ENCODE results near the gene MGAT1. TPM values are rescaled to one million over a fixed set of nuclear protein-coding genes. Genes with fewer than 3 reads are reported as not detected.
"Not testable (repeated sequence)": the region's sequence is repeated elsewhere in the genome, so short reads cannot be mapped to it uniquely, and the experiment has no call there.

Gene MGAT1
- total RNA-seq, 1 experiment from 2014 or later, result 49.9 TPM

GRCh38 chr5:180784497-180785097, 18.0 kb downstream of the MGAT1 start:
- Histone ChIP-seq H3K4me1 (ENCODE audit: insufficient read depth, low read length, poor library complexity, severe bottlenecking) (no peaks in the 10 kb centered on the region), H3K27ac (ENCODE audit: low read depth, low read length, poor library complexity, severe bottlenecking) (no peak overlapping the region), H3K4me3 (ENCODE audit: low read depth, low read length, poor library complexity, severe bottlenecking) (no peak overlapping the region), H3K36me3 (ENCODE audit: insufficient read depth, low read length, poor library complexity, severe bottlenecking) (no peaks in the 10 kb centered on the region), H3K9me3 (ENCODE audit: low read depth, low read length, poor library complexity, severe bottlenecking) (no peaks in the 10 kb centered on the region), H3K27me3 (replicated peaks; ENCODE audit: insufficient read depth, low read depth, low read length, poor library complexity) (no peaks in the 10 kb centered on the region)
- intact Hi-C loops (cut with micrococcal nuclease; ENCODE audit: unreplicated experiment), result loop anchor here (10.0 kb wide), 1 partner anchor 370 kb away; no protein-coding TSS in a partner anchor
- CTCF ChIA-PET, result interaction anchor here (1.2 kb wide), 1 partner anchor 400 kb away, joined by 6 read pairs; no protein-coding TSS in a partner anchor
- TF ChIP-seq CTCF (conservative IDR thresholded peaks at IDR 0.05; ENCODE audit: low read depth, low read length) (peak; percentile 60), EZH2 (IDR thresholded peaks at IDR 0.05; ENCODE audit: borderline replicate concordance, low read depth, low read length, poor library complexity, severe bottlenecking) (no peak)
- DNase-seq (ENCODE audit: low spot score), result peak; percentile 59
- BruUV-seq (replicated peaks), result no TSS peak
- POLR2A ChIA-PET (ENCODE audit: low non-redundant PET), result no interaction called here

- no peak overlapping the region for H3K27ac ChIP-seq (ENCODE audit: low read depth, low read length, poor library complexity, severe bottlenecking)
- no peak for DNase-seq (ENCODE audit: low spot score)
- intact Hi-C loops (cut with micrococcal nuclease; ENCODE audit: unreplicated experiment), result loop anchor here (10.0 kb wide), 1 partner anchor 371 kb away; no protein-coding TSS in a partner anchor
- no peaks in the 10 kb centered on the region for H3K4me1 ChIP-seq (ENCODE audit: insufficient read depth, low read length, poor library complexity, severe bottlenecking)
- H3K27me3 ChIP-seq (replicated peaks; ENCODE audit: insufficient read depth, low read depth, low read length, poor library complexity), result no peaks in the 10 kb centered on the region
- H3K36me3 ChIP-seq (ENCODE audit: insufficient read depth, low read length, poor library complexity, severe bottlenecking), result no peaks in the 10 kb centered on the region
- CTCF ChIA-PET, result no interaction called here
- POLR2A ChIA-PET (ENCODE audit: low non-redundant PET), result no interaction called here
- H3K9me3 ChIP-seq (ENCODE audit: low read depth, low read length, poor library complexity, severe bottlenecking), result no peaks in the 10 kb centered on the region
- no peak for TF ChIP-seq CTCF (conservative IDR thresholded peaks at IDR 0.05; ENCODE audit: low read depth, low read length)
- no peak for TF ChIP-seq EZH2 (IDR thresholded peaks at IDR 0.05; ENCODE audit: borderline replicate concordance, low read depth, low read length, poor library complexity, severe bottlenecking)
- BruUV-seq (replicated peaks), result no TSS peak
- H3K4me3 ChIP-seq (ENCODE audit: low read depth, low read length, poor library complexity, severe bottlenecking), result no peak overlapping the region
Measured at GRCh38 chr5:180783340-180784052, 19.1 kb downstream of the MGAT1 start.

- CTCF ChIA-PET, result no interaction called here
- TF ChIP-seq CTCF (conservative IDR thresholded peaks at IDR 0.05; ENCODE audit: low read depth, low read length) (no peak), EZH2 (IDR thresholded peaks at IDR 0.05; ENCODE audit: borderline replicate concordance, low read depth, low read length, poor library complexity, severe bottlenecking) (no peak)
- intact Hi-C loops (cut with micrococcal nuclease; ENCODE audit: unreplicated experiment), result loop anchor here (10.0 kb wide), 1 partner anchor 372 kb away; no protein-coding TSS in a partner anchor
- H3K27me3 ChIP-seq (replicated peaks; ENCODE audit: insufficient read depth, low read depth, low read length, poor library complexity), result no peaks in the 10 kb centered on the region
- H3K36me3 ChIP-seq (ENCODE audit: insufficient read depth, low read length, poor library complexity, severe bottlenecking), result no peaks in the 10 kb centered on the region
- H3K9me3 ChIP-seq (ENCODE audit: low read depth, low read length, poor library complexity, severe bottlenecking), result no peaks in the 10 kb centered on the region
- no peak for DNase-seq (ENCODE audit: low spot score)
- POLR2A ChIA-PET (ENCODE audit: low non-redundant PET), result no interaction called here
- H3K27ac ChIP-seq (ENCODE audit: low read depth, low read length, poor library complexity, severe bottlenecking), result no peak overlapping the region
- no peaks in the 10 kb centered on the region for H3K4me1 ChIP-seq (ENCODE audit: insufficient read depth, low read length, poor library complexity, severe bottlenecking)
- no TSS peak for BruUV-seq (replicated peaks)
- no peak overlapping the region for H3K4me3 ChIP-seq (ENCODE audit: low read depth, low read length, poor library complexity, severe bottlenecking)
Measured at GRCh38 chr5:180782748-180783147, 19.9 kb downstream of the MGAT1 start.

- H3K27ac ChIP-seq (ENCODE audit: low read depth, low read length, poor library complexity, severe bottlenecking); BruUV-seq (replicated peaks); H3K36me3 ChIP-seq (ENCODE audit: insufficient read depth, low read length, poor library complexity, severe bottlenecking); CTCF ChIA-PET; H3K9me3 ChIP-seq (ENCODE audit: low read depth, low read length, poor library complexity, severe bottlenecking); H3K4me3 ChIP-seq (ENCODE audit: low read depth, low read length, poor library complexity, severe bottlenecking); H3K27me3 ChIP-seq (replicated peaks; ENCODE audit: insufficient read depth, low read depth, low read length, poor library complexity); DNase-seq (ENCODE audit: low spot score); H3K4me1 ChIP-seq (ENCODE audit: insufficient read depth, low read length, poor library complexity, severe bottlenecking); POLR2A ChIA-PET (ENCODE audit: low non-redundant PET): not testable (repeated sequence)
- intact Hi-C loops (cut with micrococcal nuclease; ENCODE audit: unreplicated experiment), result loop anchor here (10.0 kb wide), 1 partner anchor 373 kb away; no protein-coding TSS in a partner anchor
Measured at GRCh38 chr5:180781900-180782326, 20.7 kb downstream of the MGAT1 start.

Data from A673 (cell line).